Panc1 (cell line): ENCODE data around the gene ASAP2.

ENCODE experiments used
- CTCF ChIP-seq: fragments of 450-650 bp; IDR thresholded peaks from 2 replicates; pipeline ENCODE4 v1.5.1; 2017; ENCODE audit warnings: mild to moderate bottlenecking
- SIN3A ChIP-seq: IDR thresholded peaks from 2 replicates; pipeline ENCODE4 v1.6.1; 2012; ENCODE audit warnings: low read depth, mild to moderate bottlenecking, low read length, moderate library complexity, borderline replicate concordance; ENCODE audit not compliant: insufficient read depth

GRCh38 chr2:9199716-9200632, 6.6 kb upstream of the ASAP2 start:
- TF ChIP-seq CTCF (no peak), SIN3A (no peak)
